Prostate gland (tissue), 2 donors: Measurements from ENCODE around the gene FRMD3.

ENCODE experiments used
- POLR2A ChIP-seq: fragments of 450-650 bp; IDR thresholded peaks from one replicate; pipeline ENCODE4 v1.6.1; 2016; ENCODE audit warnings: antibody characterized with exemption, mild to moderate bottlenecking
- POLR2AphosphoS5 ChIP-seq: sonication (generic); formaldehyde crosslinking; IDR thresholded peaks from one replicate; pipeline ENCODE4 v1.6.1; 2017; ENCODE audit warnings: antibody characterized with exemption
- TF ChIP-seq, protein P1 (sequence below), 4 experiments: fragments of 200-600 bp in 2 of 4; fragments of 450-650 bp in 2 of 4; sonication (generic) in 2 of 4; IDR thresholded peaks; 1 replicate in 3 of 4; 2 replicates in 1 of 4; pipeline ENCODE4 v1.5.1; 2016 to 2019; ENCODE audit warnings: antibody characterized with exemption in 4 of 4, mild to moderate bottlenecking in 2 of 4, moderate library complexity in 2 of 4

DNA sequence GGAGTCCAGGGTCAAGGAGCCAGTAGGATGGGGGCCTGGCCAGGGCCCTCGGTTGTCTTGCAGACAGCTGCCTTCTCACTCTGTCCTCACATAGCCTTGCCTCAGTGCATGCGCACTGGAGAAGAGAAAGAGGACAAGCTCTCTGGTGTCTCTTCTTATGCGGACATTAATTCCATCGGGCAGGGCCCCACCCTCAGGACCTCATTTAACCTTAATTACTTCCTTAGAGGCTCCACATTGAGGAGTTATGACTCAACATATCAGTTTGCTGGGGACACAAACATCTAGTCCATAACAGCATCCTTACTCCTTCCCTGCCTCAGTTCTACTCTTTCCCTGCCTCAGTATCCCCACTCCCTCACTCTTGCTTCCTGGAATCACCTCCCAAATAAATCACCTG is 78.4 kb downstream of the FRMD3 start:
- TF ChIP-seq, protein P1, sequence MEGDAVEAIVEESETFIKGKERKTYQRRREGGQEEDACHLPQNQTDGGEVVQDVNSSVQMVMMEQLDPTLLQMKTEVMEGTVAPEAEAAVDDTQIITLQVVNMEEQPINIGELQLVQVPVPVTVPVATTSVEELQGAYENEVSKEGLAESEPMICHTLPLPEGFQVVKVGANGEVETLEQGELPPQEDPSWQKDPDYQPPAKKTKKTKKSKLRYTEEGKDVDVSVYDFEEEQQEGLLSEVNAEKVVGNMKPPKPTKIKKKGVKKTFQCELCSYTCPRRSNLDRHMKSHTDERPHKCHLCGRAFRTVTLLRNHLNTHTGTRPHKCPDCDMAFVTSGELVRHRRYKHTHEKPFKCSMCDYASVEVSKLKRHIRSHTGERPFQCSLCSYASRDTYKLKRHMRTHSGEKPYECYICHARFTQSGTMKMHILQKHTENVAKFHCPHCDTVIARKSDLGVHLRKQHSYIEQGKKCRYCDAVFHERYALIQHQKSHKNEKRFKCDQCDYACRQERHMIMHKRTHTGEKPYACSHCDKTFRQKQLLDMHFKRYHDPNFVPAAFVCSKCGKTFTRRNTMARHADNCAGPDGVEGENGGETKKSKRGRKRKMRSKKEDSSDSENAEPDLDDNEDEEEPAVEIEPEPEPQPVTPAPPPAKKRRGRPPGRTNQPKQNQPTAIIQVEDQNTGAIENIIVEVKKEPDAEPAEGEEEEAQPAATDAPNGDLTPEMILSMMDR (IDR thresholded peaks at IDR 0.05): no peak
- TF ChIP-seq POLR2AphosphoS5: no peak
- TF ChIP-seq POLR2A: no peak
